ENCODE results near the gene SEC31B.
A peak's percentile ranks its signal among the peaks of the same experiment; 100 is the strongest.

Gene SEC31B

GRCh38 chr10:100490531-100490930 is 29.1 kb downstream of the SEC31B start:
- no peak for DNase-seq

DNA sequence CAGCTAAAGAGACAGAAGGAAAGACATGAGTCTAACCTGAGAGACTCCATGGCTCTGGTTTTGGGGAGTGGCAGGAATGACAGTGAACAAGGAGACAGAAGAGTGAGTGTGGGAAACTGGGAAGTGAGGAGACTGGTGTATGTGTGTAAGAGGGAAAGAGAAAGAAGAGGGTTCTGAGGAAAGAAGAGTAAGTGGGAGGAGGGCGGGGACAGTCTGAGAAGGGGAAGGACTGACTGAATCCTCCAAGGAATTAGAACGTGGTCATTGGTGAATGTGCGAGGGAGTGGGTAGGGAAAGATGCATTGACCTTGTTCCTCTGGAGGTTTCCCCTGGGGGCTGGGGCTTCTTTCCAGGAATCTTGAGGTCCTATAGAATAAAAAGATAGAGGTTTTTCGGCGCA is 30.3 kb downstream of the SEC31B start:
- no peak for DNase-seq

DNA sequence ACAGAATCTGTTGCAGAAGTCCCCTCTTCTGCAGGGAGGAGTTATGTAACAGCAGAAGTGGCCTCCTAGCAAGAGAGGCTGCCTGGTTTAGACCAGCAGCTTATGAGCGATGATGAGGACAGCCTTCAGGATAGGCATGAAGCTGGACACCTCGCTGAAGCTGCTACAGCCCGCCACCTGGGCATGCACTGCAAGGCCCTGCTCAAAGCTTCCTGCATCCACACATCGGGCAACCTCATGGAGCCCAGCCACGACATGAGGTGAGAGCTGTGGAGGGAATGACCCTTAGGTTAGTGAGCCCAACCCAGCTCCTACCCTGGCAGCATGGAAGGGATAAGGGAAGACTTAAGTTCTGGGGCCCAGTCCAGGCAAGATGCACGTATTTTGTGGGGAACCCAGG is 32.1 kb downstream of the SEC31B start:
- no peak for DNase-seq

DNA sequence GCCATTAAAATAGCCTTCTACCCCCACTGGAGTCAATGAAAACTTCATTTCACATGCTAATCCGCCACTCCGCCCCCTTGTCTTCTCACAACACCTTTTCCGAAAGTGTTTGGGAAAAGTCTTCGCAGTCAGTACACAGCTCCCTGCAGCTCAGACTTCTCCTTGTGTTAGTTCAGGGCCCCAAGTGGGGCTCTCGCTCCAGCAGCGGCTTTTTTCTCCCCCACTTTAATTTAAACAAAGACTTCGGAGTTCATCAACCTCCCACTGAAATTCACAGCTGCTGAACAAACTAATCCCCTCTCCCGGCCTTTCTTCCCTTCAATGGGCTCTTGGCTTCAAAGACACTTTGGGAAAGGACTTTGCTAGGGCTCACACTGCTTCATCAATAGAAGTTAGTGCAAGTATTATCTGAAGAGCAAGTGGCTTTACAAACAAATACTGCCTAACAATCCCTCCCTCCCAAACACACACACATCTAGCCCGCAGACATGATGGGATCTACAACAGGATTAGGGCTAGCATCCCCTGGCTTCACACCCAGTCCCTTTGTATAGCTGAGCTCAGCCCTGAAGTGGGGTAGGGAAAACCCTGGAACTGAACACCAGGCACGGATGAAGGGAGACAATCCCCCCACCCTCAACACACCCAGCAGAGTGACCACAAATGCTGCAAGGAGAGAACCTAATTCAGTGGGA is 33.7 kb downstream of the SEC31B start:
- no peak for DNase-seq

DNA sequence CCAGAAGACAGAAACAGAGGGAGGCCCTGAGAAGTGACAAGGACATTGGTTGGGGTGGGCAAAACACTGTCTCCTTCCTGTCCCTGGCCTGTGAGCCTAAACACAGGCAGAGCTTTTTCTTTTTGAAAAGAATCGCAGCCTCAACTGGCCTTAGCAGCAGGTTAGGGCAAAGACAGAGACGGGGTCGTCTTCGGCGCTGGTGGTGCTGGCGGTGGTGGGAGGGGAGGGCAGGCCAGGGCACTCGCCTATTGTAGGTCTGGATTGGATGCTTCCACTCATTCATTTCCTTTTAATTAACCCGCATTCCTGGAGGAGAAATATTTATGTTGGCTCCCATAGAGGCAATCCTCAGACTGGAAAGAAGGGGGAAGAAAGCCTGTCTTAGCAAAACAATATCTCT is 34.3 kb downstream of the SEC31B start:
- no peak for DNase-seq

DNA sequence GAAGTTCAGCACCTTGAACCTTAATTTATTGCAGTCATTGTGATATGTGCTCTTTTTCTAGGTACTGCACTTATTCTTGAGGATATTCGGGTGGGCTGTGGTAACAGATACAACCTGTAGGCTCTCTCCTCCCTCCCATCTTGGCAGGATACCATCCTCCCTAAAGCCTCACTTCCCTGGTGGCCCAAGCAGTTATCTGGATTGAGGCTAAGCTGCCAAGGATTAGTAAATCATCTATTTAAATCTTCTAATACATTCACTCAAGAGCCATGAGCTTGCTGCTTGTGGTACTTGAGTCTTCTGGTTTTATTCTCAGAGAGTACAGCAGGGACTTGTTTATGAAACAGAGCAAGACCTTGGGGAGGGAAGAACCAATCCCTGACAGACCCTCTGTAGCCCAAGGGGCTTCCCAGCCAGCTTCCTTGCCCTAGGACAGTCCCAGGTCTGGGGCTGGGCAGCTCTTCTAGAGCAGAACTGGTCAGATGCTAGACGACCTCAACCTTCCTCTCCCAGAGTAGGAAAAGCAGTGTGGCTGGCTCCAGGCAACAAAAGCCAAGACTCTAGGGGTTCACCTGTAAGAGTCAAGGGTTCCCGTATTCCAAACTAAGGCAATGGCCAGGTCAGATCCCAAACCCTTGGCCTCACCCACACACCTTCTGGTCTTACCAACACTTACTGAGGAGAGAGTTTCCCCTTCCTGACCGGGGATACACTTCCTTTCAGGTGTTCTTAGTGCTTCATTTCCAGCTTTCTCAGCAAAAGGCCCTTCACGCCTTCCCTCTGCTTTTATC is 35.6 kb downstream of the SEC31B start:
- DNase-seq: no peak

DNA sequence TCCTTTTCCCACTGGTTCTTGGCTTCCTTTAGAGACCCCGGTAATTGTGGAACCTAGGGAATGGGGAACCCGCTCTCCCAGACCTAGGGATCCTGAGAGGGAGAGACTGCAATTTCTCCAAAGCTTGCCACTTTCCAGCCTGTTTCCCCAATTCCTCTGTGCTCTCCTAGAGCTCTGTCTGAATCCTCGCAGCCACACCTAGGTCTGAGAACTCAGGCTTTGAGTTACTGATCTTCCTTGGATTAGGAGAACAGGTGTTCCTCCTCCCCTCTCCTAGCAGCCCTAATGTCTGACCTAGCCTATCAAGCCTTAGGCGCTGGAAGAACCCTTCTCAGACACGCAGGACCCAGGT is 36.9 kb downstream of the SEC31B start:
- no peak for DNase-seq

DNA sequence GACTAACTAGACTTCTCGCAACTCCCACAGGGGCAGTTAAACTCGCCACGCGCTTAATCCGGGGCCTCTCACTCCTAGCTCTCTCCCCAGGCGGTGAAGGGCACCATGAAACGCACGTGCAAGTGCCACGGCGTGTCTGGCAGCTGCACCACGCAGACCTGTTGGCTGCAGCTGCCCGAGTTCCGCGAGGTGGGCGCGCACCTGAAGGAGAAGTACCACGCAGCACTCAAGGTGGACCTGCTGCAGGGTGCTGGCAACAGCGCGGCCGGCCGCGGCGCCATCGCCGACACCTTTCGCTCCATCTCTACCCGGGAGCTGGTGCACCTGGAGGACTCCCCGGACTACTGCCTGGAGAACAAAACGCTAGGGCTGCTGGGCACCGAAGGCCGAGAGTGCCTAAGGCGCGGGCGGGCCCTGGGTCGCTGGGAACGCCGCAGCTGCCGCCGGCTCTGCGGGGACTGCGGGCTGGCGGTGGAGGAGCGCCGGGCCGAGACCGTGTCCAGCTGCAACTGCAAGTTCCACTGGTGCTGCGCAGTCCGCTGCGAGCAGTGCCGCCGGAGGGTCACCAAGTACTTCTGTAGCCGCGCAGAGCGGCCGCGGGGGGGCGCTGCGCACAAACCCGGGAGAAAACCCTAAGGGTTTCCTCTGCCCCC is 37.4 kb downstream of the SEC31B start:
- peak; percentile 86 for DNase-seq

- peak; percentile 87 for DNase-seq
Measured at GRCh38 chr10:100481462-100482081, 38.1 kb downstream of the SEC31B start.

- no peak for DNase-seq
Measured at GRCh38 chr10:100480002-100480401, 39.7 kb downstream of the SEC31B start.

- DNase-seq: no peak
Measured at GRCh38 chr10:100479037-100479436, 40.6 kb downstream of the SEC31B start.

GRCh38 chr10:100477970-100478369 is 41.7 kb downstream of the SEC31B start:
- DNase-seq: no peak

DNA sequence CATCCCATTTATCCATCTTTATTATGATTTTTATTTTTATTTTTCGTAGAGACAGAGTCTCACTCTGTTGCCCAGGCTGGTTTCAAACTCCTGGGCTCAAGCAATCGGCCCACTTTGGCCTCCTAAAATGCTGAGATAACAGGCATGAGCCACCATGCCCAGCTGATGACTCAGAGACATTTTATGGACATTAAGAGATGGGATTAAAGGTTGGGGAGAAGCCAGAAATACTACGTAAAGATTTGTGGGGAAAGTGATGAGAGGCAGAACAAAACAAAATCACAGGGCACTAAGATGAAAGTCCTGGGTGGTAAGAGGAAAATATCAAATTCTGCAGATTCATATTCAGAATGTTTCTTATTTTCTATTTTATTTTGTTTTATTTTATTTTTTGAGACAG is 49.3 kb downstream of the SEC31B start:
- no peak for DNase-seq

DNA sequence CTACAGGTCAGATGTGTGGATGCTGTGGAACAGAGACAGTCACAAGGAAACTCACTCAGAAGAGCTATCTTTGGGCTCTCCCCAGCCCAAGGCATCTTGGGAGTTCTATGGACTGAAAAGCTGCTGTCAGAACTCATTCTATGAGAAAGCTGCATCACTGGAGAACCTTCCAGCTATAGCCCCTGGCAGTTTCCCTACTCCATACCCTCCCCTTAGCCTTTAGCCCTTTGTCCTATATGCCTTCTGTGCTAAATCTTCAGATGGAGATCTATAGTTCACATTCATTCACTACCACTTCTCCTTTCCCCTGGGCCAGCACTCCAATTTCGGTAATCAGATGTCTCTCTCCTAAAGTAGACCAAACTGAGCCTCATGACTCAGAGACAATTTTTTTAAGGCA is 49.9 kb downstream of the SEC31B start:
- no peak for DNase-seq

GRCh38 chr10:100468978-100469377 is 50.7 kb downstream of the SEC31B start:
- DNase-seq: no peak

DNA sequence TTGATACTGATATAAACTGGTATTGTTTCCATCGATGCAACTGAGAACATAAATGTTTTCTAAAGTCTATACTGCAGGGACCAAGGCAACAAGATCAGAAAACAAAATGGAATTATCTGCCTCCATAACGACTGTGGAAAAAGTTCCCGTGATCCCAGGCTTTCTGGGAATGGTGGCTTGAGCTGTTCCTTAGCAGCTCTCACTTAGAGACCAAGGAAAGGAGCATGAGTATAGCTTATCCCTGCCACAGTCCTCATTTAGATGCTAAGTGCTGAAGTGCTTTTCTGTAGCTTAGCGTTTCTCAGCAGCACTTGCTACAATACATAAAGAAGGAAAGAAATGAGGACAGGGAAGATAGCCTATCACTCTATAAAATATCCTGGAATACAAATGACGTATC is 51.3 kb downstream of the SEC31B start:
- DNase-seq: no peak

DNA sequence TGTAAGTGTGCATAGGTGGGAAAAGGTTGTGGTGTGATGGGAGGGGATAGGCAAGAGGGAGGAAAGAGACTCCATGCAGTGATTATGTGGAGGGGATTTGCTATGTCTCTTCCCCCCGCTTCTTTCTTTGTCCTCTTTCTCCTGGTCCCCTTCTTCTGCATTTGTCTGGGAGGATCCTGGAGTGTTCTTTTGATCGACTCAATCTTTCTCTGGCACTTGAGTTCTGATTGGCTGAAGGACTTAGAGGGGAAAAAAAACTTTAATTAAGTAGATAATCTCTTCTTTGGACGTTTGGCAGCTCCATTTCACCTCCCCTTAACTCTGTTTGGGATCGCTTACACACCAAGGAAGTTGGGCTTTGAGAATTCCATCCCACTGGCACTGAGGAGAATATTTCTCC is 57.0 kb downstream of the SEC31B start, which contains the start of gene WNT8B:
Gene WNT8B, plus strand, starts transcription at position 301 of the 400 bp plus-strand sequence. CDS start 160 bp downstream, outside the sequence.
- no peak for DNase-seq

GRCh38 chr10:100448951-100449350 is 70.7 kb downstream of the SEC31B start:
- DNase-seq: no peak

GRCh38 chr10:100447663-100448062 is 72.0 kb downstream of the SEC31B start:
- no peak for DNase-seq

GRCh38 chr10:100446130-100446761 is 73.4 kb downstream of the SEC31B start:
- no peak for DNase-seq

GRCh38 chr10:100442548-100442947 is 77.1 kb downstream of the SEC31B start:
- DNase-seq: no peak

DNA sequence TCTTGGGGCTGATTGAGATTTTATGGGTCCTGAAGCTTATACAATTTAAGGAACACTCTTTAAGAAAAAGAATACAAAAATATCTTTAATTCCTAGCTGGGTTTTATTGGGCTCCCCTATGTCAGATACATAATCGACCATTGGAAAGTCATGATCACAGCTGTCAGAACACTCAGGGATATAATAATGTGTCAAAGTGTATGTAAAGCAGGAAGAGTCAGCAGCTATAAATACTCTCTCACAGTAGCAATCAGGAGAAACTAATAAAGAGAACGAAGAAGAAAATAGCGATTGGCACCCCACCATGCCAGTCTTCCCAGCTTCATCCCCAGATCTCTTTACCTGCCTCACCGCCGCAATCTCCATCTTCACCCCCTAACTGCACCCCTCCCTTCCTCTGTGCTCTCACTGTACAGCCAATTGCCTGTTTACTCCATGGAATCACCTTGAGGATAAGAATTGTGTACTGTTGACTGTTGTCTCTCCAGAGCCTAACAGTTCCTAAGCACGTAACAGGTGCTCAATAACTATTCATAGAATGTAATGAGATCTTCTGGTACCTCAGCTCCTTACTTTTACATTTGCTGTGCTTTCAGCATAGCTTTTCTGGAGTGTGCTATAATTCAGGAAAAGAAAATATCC is 80.9 kb downstream of the SEC31B start:
- DNase-seq: no peak
